H1 (cell line): ENCODE data around the gene PLCH2. TPM values are rescaled to one million over a fixed set of nuclear protein-coding genes. Genes with fewer than 3 reads are reported as not detected.

Experiments used
- CTBP2 ChIP-seq: IDR thresholded peaks from 2 replicates; pipeline ENCODE4 v1.7.0; 2011; ENCODE audit warnings: borderline replicate concordance, mild to moderate bottlenecking, moderate library complexity, mixed read lengths, low read length; ENCODE audit not compliant: insufficient read depth, insufficient read length
- GTF2F1 ChIP-seq: IDR thresholded peaks from 2 replicates; pipeline ENCODE4 v1.6.1; 2012; ENCODE audit warnings: low read depth, low read length, improper control_type of control experiment, borderline replicate concordance
- SP2 ChIP-seq: IDR thresholded peaks from 2 replicates; pipeline ENCODE4 v1.6.1; 2012; ENCODE audit warnings: mild to moderate bottlenecking, low read length, inconsistent platforms
- polyA plus RNA-seq, 7 experiments: library from polyadenylated mRNA; depleted of rRNA in 3 of 7; stranded (reverse) in 5 of 7; unstranded in 2 of 7; fragments of >200 nt in 5 of 7; fragments of 200-250 nt in 2 of 7; gene quantifications; 1 replicate in 5 of 7; 2 replicates in 1 of 7; 4 replicates in 1 of 7; pipeline versions ENCODE4 v1.2.1 to v1.2.3, GENCODE V29; 2011 to 2013; ENCODE audit warnings: missing spikeins in 2 of 7, mixed read lengths in 2 of 7
- total RNA-seq: library from RNA; stranded (reverse); fragmentation: NEBNext Ultra II Directional; extraction: Animal tissue kit (Norgen Biotek cat#: 25700); gene quantifications from 2 replicates; pipeline ENCODE4 v1.2.1, GENCODE V29; 2021
- TF ChIP-seq, protein P1 (sequence below): IDR thresholded peaks from 2 replicates; pipeline ENCODE4 v1.6.1; 2012; ENCODE audit warnings: inconsistent platforms
- TF ChIP-seq, protein P2 (sequence below): fragments of 300-600 bp; sonication (generic); IDR thresholded peaks from 2 replicates; pipeline ENCODE4 v1.7.1; 2012; ENCODE audit warnings: low read length, moderate library complexity, mild to moderate bottlenecking, inconsistent platforms; ENCODE audit not compliant: insufficient replicate concordance

PLCH2 gene
- total and polyA plus RNA-seq, 2 of the 8 experiments (the other 6 are each of a cell fraction or from before 2014, with no cell fraction given): 0.14 to 0.19 TPM

DNA sequence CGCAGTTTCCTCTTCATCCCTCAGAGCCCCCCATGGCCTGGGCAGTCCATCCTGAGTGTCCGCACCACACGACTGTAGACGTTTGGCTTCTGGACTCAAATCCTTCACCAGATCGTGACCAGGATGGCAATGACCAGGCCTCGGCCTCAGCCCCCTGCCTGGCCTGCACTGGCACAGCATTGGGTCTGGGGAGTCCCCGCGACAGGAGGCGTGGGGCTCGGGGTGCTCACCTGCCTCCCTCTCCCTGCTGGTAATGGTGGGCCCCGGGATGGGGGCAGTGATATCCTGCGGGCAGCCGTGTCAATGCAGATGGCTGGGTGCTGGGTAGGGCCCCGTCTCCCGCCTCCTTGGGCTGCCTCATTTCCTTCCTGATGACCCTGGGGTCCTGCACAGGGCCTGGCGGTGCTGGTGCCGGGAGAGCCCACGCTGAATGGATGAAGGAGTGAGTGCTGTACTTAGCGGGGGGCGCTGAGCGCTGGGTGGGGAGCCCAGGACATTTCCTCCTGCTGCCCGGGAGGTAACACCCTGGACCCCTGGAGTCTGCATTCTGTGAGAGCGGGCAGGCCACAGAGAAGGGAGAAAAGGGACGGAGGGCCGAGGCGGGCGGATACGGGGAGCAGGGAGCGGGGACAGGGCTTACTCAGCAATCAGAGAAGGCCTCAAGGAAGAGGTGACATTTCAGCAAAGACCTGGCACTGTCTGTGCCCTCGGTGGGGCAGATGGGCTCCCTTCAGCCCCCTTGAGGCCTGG is 78.0 kb downstream of the PLCH2 start (continued):
- TF ChIP-seq SP2 (no peak), GTF2F1 (no peak), CTBP2 (no peak)
- TF ChIP-seq, protein P1, sequence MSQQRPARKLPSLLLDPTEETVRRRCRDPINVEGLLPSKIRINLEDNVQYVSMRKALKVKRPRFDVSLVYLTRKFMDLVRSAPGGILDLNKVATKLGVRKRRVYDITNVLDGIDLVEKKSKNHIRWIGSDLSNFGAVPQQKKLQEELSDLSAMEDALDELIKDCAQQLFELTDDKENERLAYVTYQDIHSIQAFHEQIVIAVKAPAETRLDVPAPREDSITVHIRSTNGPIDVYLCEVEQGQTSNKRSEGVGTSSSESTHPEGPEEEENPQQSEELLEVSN: no peak
- TF ChIP-seq, protein P2, sequence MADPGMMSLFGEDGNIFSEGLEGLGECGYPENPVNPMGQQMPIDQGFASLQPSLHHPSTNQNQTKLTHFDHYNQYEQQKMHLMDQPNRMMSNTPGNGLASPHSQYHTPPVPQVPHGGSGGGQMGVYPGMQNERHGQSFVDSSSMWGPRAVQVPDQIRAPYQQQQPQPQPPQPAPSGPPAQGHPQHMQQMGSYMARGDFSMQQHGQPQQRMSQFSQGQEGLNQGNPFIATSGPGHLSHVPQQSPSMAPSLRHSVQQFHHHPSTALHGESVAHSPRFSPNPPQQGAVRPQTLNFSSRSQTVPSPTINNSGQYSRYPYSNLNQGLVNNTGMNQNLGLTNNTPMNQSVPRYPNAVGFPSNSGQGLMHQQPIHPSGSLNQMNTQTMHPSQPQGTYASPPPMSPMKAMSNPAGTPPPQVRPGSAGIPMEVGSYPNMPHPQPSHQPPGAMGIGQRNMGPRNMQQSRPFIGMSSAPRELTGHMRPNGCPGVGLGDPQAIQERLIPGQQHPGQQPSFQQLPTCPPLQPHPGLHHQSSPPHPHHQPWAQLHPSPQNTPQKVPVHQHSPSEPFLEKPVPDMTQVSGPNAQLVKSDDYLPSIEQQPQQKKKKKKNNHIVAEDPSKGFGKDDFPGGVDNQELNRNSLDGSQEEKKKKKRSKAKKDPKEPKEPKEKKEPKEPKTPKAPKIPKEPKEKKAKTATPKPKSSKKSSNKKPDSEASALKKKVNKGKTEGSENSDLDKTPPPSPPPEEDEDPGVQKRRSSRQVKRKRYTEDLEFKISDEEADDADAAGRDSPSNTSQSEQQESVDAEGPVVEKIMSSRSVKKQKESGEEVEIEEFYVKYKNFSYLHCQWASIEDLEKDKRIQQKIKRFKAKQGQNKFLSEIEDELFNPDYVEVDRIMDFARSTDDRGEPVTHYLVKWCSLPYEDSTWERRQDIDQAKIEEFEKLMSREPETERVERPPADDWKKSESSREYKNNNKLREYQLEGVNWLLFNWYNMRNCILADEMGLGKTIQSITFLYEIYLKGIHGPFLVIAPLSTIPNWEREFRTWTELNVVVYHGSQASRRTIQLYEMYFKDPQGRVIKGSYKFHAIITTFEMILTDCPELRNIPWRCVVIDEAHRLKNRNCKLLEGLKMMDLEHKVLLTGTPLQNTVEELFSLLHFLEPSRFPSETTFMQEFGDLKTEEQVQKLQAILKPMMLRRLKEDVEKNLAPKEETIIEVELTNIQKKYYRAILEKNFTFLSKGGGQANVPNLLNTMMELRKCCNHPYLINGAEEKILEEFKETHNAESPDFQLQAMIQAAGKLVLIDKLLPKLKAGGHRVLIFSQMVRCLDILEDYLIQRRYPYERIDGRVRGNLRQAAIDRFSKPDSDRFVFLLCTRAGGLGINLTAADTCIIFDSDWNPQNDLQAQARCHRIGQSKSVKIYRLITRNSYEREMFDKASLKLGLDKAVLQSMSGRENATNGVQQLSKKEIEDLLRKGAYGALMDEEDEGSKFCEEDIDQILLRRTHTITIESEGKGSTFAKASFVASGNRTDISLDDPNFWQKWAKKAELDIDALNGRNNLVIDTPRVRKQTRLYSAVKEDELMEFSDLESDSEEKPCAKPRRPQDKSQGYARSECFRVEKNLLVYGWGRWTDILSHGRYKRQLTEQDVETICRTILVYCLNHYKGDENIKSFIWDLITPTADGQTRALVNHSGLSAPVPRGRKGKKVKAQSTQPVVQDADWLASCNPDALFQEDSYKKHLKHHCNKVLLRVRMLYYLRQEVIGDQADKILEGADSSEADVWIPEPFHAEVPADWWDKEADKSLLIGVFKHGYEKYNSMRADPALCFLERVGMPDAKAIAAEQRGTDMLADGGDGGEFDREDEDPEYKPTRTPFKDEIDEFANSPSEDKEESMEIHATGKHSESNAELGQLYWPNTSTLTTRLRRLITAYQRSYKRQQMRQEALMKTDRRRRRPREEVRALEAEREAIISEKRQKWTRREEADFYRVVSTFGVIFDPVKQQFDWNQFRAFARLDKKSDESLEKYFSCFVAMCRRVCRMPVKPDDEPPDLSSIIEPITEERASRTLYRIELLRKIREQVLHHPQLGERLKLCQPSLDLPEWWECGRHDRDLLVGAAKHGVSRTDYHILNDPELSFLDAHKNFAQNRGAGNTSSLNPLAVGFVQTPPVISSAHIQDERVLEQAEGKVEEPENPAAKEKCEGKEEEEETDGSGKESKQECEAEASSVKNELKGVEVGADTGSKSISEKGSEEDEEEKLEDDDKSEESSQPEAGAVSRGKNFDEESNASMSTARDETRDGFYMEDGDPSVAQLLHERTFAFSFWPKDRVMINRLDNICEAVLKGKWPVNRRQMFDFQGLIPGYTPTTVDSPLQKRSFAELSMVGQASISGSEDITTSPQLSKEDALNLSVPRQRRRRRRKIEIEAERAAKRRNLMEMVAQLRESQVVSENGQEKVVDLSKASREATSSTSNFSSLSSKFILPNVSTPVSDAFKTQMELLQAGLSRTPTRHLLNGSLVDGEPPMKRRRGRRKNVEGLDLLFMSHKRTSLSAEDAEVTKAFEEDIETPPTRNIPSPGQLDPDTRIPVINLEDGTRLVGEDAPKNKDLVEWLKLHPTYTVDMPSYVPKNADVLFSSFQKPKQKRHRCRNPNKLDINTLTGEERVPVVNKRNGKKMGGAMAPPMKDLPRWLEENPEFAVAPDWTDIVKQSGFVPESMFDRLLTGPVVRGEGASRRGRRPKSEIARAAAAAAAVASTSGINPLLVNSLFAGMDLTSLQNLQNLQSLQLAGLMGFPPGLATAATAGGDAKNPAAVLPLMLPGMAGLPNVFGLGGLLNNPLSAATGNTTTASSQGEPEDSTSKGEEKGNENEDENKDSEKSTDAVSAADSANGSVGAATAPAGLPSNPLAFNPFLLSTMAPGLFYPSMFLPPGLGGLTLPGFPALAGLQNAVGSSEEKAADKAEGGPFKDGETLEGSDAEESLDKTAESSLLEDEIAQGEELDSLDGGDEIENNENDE: no peak
